GM20000 (cell line): ENCODE results near the gene UGT3A1.
"Not testable (repeated sequence)": the region's sequence is repeated elsewhere in the genome, so short reads cannot be mapped to it uniquely, and the experiment has no call there.

ENCODE experiments used
- DNase-seq: peaks from one replicate; pipeline ENCODE4 v3.0.0; 2012; ENCODE audit warnings: low spot score
- TF ChIP-seq, protein P1 (sequence below): IDR thresholded peaks from 2 replicates; pipeline ENCODE4 v1.5.1; 2012; ENCODE audit warnings: mild to moderate bottlenecking, control low read depth; ENCODE audit errors: extremely low read depth, missing control alignments

The UGT3A1 gene, protein sequence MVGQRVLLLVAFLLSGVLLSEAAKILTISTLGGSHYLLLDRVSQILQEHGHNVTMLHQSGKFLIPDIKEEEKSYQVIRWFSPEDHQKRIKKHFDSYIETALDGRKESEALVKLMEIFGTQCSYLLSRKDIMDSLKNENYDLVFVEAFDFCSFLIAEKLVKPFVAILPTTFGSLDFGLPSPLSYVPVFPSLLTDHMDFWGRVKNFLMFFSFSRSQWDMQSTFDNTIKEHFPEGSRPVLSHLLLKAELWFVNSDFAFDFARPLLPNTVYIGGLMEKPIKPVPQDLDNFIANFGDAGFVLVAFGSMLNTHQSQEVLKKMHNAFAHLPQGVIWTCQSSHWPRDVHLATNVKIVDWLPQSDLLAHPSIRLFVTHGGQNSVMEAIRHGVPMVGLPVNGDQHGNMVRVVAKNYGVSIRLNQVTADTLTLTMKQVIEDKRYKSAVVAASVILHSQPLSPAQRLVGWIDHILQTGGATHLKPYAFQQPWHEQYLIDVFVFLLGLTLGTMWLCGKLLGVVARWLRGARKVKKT

DNA sequence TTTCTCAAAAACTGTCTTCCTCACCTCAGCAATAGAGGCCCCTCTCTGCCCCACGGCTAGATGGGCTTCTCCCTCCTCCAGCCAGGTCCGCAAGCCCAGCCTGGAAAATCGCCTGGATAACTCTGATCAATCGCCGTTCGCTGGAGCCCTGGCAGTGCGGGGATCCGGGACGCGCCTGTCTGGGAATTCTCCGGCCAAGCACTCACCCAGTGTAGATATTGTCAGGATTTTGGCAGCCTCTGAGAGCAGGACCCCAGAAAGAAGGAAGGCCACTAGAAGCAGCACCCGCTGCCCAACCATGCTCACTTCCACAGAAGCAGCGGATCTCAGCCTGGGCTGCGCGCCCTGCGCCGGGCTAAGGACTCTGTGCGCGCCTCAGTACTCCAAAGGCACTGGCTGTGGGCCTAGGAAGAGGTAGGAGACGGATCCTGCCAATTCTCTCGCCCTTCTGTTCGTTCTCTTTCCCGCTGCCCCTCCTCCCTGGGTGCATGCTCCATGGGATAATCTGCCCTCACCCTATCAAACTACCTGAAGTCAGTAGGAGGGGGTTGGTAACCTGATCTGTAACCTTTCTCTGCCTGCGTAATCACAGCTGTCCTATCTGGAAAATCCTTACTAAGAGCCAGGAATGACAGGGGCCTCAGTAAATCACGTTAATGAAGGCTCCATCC is at the start of gene UGT3A1:
UGT3A1 (minus strand) TSS at position 450 of the 671 bp plus-strand sequence; CDS start at position 300, 150 bp downstream.
- TF ChIP-seq, protein P1, sequence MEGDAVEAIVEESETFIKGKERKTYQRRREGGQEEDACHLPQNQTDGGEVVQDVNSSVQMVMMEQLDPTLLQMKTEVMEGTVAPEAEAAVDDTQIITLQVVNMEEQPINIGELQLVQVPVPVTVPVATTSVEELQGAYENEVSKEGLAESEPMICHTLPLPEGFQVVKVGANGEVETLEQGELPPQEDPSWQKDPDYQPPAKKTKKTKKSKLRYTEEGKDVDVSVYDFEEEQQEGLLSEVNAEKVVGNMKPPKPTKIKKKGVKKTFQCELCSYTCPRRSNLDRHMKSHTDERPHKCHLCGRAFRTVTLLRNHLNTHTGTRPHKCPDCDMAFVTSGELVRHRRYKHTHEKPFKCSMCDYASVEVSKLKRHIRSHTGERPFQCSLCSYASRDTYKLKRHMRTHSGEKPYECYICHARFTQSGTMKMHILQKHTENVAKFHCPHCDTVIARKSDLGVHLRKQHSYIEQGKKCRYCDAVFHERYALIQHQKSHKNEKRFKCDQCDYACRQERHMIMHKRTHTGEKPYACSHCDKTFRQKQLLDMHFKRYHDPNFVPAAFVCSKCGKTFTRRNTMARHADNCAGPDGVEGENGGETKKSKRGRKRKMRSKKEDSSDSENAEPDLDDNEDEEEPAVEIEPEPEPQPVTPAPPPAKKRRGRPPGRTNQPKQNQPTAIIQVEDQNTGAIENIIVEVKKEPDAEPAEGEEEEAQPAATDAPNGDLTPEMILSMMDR: no peak
- DNase-seq: no peak

DNA sequence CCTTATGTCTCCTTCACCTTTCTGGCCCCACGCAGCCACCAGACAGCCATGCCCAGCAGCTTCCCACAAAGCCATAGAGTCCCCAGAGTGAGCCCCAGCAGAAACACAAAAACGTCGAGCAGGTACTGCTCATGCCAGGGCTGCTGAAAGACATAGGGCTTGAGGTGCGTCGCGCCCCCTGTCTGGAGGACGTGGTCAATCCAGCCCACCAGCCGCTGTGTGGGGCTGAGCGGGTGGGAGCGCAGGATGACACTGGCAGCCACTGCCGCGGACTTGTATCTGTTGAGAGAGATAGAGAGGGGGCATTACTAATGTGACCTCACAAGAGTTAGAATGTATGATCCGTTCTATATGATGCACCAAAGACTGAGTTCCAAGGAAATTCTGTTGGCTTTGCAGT is 44.5 kb upstream of the UGT3A1 start:
- TF ChIP-seq, protein P1: no peak
- DNase-seq: no peak

GRCh38 chr5:36034536-36035134 is 43.4 kb upstream of the UGT3A1 start:
- DNase-seq: not testable (repeated sequence)

- TF ChIP-seq, protein P1: no peak
- DNase-seq: no peak
Measured at GRCh38 chr5:36033486-36033885, 42.3 kb upstream of the UGT3A1 start.

- no peak for DNase-seq
- TF ChIP-seq, protein P1: no peak
Measured at GRCh38 chr5:36033047-36033446, 41.9 kb upstream of the UGT3A1 start.

- no peak for DNase-seq
- TF ChIP-seq, protein P1: no peak
Measured at GRCh38 chr5:36031223-36031622, 40.0 kb upstream of the UGT3A1 start.

DNA sequence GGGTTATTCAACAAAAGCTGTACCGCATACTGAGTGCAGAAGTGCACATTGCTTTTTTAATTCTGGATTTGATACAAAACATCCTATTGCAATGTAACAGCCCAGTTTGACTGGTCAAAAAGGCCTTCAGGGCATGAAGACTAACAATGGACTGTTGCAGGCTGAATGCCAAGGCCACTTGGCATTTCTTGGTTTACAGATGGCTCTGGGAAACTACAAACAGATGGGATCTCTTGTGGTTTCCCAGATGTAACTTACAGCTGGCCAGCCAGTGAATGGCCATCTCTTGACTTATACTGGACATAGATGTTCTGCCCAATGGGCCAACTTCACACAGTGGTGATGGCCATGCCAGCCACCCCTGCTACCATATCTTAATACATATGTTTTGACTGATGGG is 38.7 kb upstream of the UGT3A1 start:
- DNase-seq: no peak
- TF ChIP-seq, protein P1: no peak
